Calu3 (cell line): ENCODE measurements around the gene SCRT2. TPM values are rescaled to one million over a fixed set of nuclear protein-coding genes. Genes with fewer than 3 reads are reported as not detected.
A peak's percentile ranks its signal among the peaks of the same experiment; 100 is the strongest.
"Not testable (repeated sequence)": the region's sequence is repeated elsewhere in the genome, so short reads cannot be mapped to it uniquely, and the experiment has no call there.

Source experiments
- BruUV-seq: library from RNA; stranded (reverse); fragments of 400-500 nt; replicated peaks from 2 replicates; lab custom pipeline; 2021; lab: Mats Ljungman, UMichigan
- CTCF ChIA-PET: fragments of 300-600 bp; sonication (Branson Sonifier 250); formaldehyde crosslinking; loops from one replicate; lab custom pipeline; 2022; ENCODE audit warnings: antibody characterized with exemption; lab: Charles Lee
- DNase-seq: peaks from one replicate; pipeline ENCODE4 v3.0.0; 2022
- H3K27ac Mint-ChIP-seq: one replicate; pipeline ENCODE4 v1.8.0; 2022; ENCODE audit warnings: mixed read lengths; ENCODE audit not compliant: unreplicated experiment
- H3K27me3 Mint-ChIP-seq: one replicate; pipeline ENCODE4 v1.8.0; 2022; ENCODE audit warnings: mixed read lengths; ENCODE audit not compliant: unreplicated experiment
- H3K36me3 Mint-ChIP-seq: one replicate; pipeline ENCODE4 v1.8.0; 2022; ENCODE audit warnings: mild to moderate bottlenecking, moderate library complexity, mixed read lengths; ENCODE audit not compliant: insufficient read depth, unreplicated experiment
- H3K4me1 Mint-ChIP-seq: one replicate; pipeline ENCODE4 v1.8.0; 2022; ENCODE audit warnings: mild to moderate bottlenecking, low read depth, mixed read lengths; ENCODE audit not compliant: unreplicated experiment
- H3K4me3 Mint-ChIP-seq: one replicate; pipeline ENCODE4 v1.8.0; 2022; ENCODE audit warnings: mild to moderate bottlenecking, low read depth, moderate library complexity, mixed read lengths; ENCODE audit not compliant: unreplicated experiment
- H3K9me3 Mint-ChIP-seq: one replicate; pipeline ENCODE4 v1.8.0; 2022; ENCODE audit warnings: low read depth, mixed read lengths; ENCODE audit not compliant: unreplicated experiment
- CTCF ChIP-seq: fragments of 200-600 bp; IDR thresholded peaks from one replicate; pipeline ENCODE4 v1.8.0; 2022; ENCODE audit warnings: antibody characterized with exemption; ENCODE audit not compliant: unreplicated experiment
- intact Hi-C: fragments of 100-400 bp; cut with micrococcal nuclease; formaldehyde crosslinking; loops from one replicate; pipeline ENCODE4 v1.10.0; 2022; ENCODE audit not compliant: unreplicated experiment
- total RNA-seq: library from RNA; stranded (reverse); gene quantifications from 2 replicates; pipeline ENCODE4 v1.2.3, GENCODE V29; 2022

The SCRT2 gene
- total RNA-seq, 1 experiment from 2014 or later, result not detected

GRCh38 chr20:697826-698225 lies 22.2 kb upstream of the SCRT2 start:
- Mint-ChIP-seq H3K27me3 (no peaks in the 10 kb centered on the region), H3K36me3 (peaks cover 6% of the 10 kb centered on the region), H3K27ac (no peak overlapping the region), H3K4me3 (no peak overlapping the region), H3K9me3 (no peaks in the 10 kb centered on the region), H3K4me1 (peaks cover 21% of the 10 kb centered on the region)
- CTCF ChIA-PET, result no interaction called here
- BruUV-seq, result no TSS peak
- TF ChIP-seq CTCF, result no peak
- no peak for DNase-seq
- intact Hi-C loops, result no loop called here

GRCh38 chr20:695165-695866 lies 19.7 kb upstream of the SCRT2 start:
- no peak for TF ChIP-seq CTCF
- Mint-ChIP-seq H3K4me1 (peaks cover 21% of the 10 kb centered on the region), H3K4me3 (peak overlapping the region; percentile 49), H3K27ac (peak overlapping the region; percentile 53), H3K27me3 (no peaks in the 10 kb centered on the region), H3K9me3 (no peaks in the 10 kb centered on the region), H3K36me3 (peaks cover 6% of the 10 kb centered on the region)
- intact Hi-C loops, result no loop called here
- no TSS peak for BruUV-seq
- CTCF ChIA-PET, result interaction anchor here (0.5 to 1.6 kb wide), 5 partner anchors 8 to 246 kb away, joined by 3 to 5 read pairs (median 3); partner anchors contain the start of gene SLC52A3
- DNase-seq, result peak; percentile 32

- Mint-ChIP-seq H3K27ac (no peak overlapping the region), H3K4me1 (peaks cover 21% of the 10 kb centered on the region), H3K4me3 (no peak overlapping the region), H3K9me3 (no peaks in the 10 kb centered on the region), H3K36me3 (peaks cover 6% of the 10 kb centered on the region), H3K27me3 (peaks cover 1% of the 10 kb centered on the region)
- no peak for DNase-seq
- no TSS peak for BruUV-seq
- CTCF ChIA-PET, result interaction anchor here (0.5 kb wide), 1 partner anchor 83 kb away, joined by 3 read pairs; no protein-coding TSS in a partner anchor
- intact Hi-C loops, result no loop called here
- no peak for TF ChIP-seq CTCF
Measured at GRCh38 chr20:694496-694895, 18.9 kb upstream of the SCRT2 start.

- DNase-seq, H3K9me3 Mint-ChIP-seq, intact Hi-C loops, H3K4me3 Mint-ChIP-seq, H3K27me3 Mint-ChIP-seq, H3K27ac Mint-ChIP-seq, H3K36me3 Mint-ChIP-seq, CTCF ChIA-PET, BruUV-seq: not testable (repeated sequence)
- peaks cover 21% of the 10 kb centered on the region for H3K4me1 Mint-ChIP-seq
Measured at GRCh38 chr20:693786-694185, 18.2 kb upstream of the SCRT2 start.

- intact Hi-C loops, result no loop called here
- H3K9me3 Mint-ChIP-seq, result no peaks in the 10 kb centered on the region
- H3K27ac Mint-ChIP-seq, result no peak overlapping the region
- peaks cover 26% of the 10 kb centered on the region for H3K27me3 Mint-ChIP-seq
- DNase-seq, result no peak
- BruUV-seq, result no TSS peak
- peaks cover 6% of the 10 kb centered on the region for H3K36me3 Mint-ChIP-seq
- H3K4me1 Mint-ChIP-seq, result peaks cover 21% of the 10 kb centered on the region
- CTCF ChIA-PET, result no interaction called here
- H3K4me3 Mint-ChIP-seq, result no peak overlapping the region
- TF ChIP-seq CTCF, result no peak
Measured at GRCh38 chr20:692044-692443, 16.4 kb upstream of the SCRT2 start.
